BJ (cell line): ENCODE measurements around the gene INPP4A. TPM values are rescaled to one million over a fixed set of nuclear protein-coding genes. Genes with fewer than 3 reads are reported as not detected.
A peak's percentile ranks its signal among the peaks of the same experiment; 100 is the strongest.
"Not testable (repeated sequence)": the region's sequence is repeated elsewhere in the genome, so short reads cannot be mapped to it uniquely, and the experiment has no call there.

Experiments
- CTCF ChIA-PET: fragments of 350-600 bp; formaldehyde crosslinking; extraction: SDS; loops from one replicate; lab custom pipeline; 2021; ENCODE audit warnings: antibody characterized with exemption, inconsistent platforms; lab: Yijun Ruan, JAX
- POLR2A ChIA-PET: fragments of 300-600 bp; sonication (Branson Sonifier 250); formaldehyde crosslinking; extraction: SDS; loops from one replicate; lab custom pipeline; 2021; ENCODE audit warnings: antibody characterized with exemption; lab: Charles Lee
- DNase-seq: peaks from one replicate; pipeline ENCODE4 v3.0.0-alpha.2; 2011; ENCODE audit warnings: low read depth
- H3K27me3 ChIP-seq: 2 replicates; pipeline ENCODE4 v1.6.0; 2011; ENCODE audit warnings: low read length; ENCODE audit not compliant: control insufficient read depth, insufficient read depth
- H3K36me3 ChIP-seq: 2 replicates; pipeline ENCODE4 v1.5.1; 2011; ENCODE audit warnings: low read length; ENCODE audit not compliant: control insufficient read depth, insufficient read depth
- H3K4me3 ChIP-seq: 2 replicates; pipeline ENCODE4 v1.5.1; 2011; ENCODE audit warnings: low read depth, mild to moderate bottlenecking, control low read depth, low read length
- CTCF ChIP-seq: IDR thresholded peaks from 2 replicates; pipeline ENCODE4 v1.5.1; 2011; ENCODE audit warnings: low read depth, mild to moderate bottlenecking, control low read depth, inconsistent platforms, low read length, moderate library complexity; ENCODE audit not compliant: insufficient read depth
- polyA plus RNA-seq: library from polyadenylated mRNA; depleted of rRNA; stranded (reverse); fragments of >200 nt; gene quantifications from 2 replicates; pipeline ENCODE4 v1.2.3, GENCODE V29; 2011

The INPP4A gene
- polyA plus RNA-seq, 1 experiment, result 21.0 TPM

GRCh38 chr2:98404556-98405250, 40.0 kb upstream of the INPP4A start:
- Histone ChIP-seq H3K4me3 (no peak overlapping the region), H3K36me3 (no peaks in the 10 kb centered on the region), H3K27me3 (peaks cover 5% of the 10 kb centered on the region)
- ChIA-PET CTCF (interaction anchor here (2.8 kb wide), 1 partner anchor 20 kb away, joined by 6 read pairs; no protein-coding TSS in a partner anchor), POLR2A (no interaction called here)
- DNase-seq, result no peak
- no peak for TF ChIP-seq CTCF

GRCh38 chr2:98405301-98405700, 39.4 kb upstream of the INPP4A start:
- H3K27me3 ChIP-seq, result peaks cover 5% of the 10 kb centered on the region
- no peak for DNase-seq
- POLR2A ChIA-PET, result no interaction called here
- H3K36me3 ChIP-seq, result no peaks in the 10 kb centered on the region
- no peak overlapping the region for H3K4me3 ChIP-seq
- CTCF ChIA-PET, result interaction anchor here (1.4 kb wide), 1 partner anchor 11 kb away, joined by 4 read pairs; no protein-coding TSS in a partner anchor
- no peak for TF ChIP-seq CTCF

- Histone ChIP-seq H3K27me3 (peaks cover 5% of the 10 kb centered on the region), H3K4me3 (no peak overlapping the region), H3K36me3 (no peaks in the 10 kb centered on the region)
- DNase-seq, result no peak
- TF ChIP-seq CTCF, result no peak
- POLR2A ChIA-PET, result no interaction called here
- CTCF ChIA-PET, result no interaction called here
These were observed 36.5 kb upstream of the INPP4A start for GRCh38 chr2:98408155-98408554.

GRCh38 chr2:98412751-98413458, 31.8 kb upstream of the INPP4A start:
- H3K27me3 ChIP-seq, result peaks cover 1% of the 10 kb centered on the region; the same call in 1 of the 2 replicates
- peak; percentile 73 for TF ChIP-seq CTCF
- no peak overlapping the region for H3K4me3 ChIP-seq
- ChIA-PET POLR2A (no interaction called here), CTCF (interaction anchor here (0.6 to 1.9 kb wide), 8 partner anchors 8 to 425 kb away, joined by 3 to 6 read pairs (median 4); no protein-coding TSS in a partner anchor)
- peak; percentile 4 for DNase-seq
- H3K36me3 ChIP-seq, result no peaks in the 10 kb centered on the region

GRCh38 chr2:98414246-98414645, 30.4 kb upstream of the INPP4A start:
- POLR2A ChIA-PET, H3K36me3 ChIP-seq, CTCF ChIA-PET, H3K27me3 ChIP-seq, DNase-seq, H3K4me3 ChIP-seq: not testable (repeated sequence)

GRCh38 chr2:98415719-98416248, 28.9 kb upstream of the INPP4A start:
- H3K4me3 ChIP-seq, CTCF ChIA-PET, POLR2A ChIA-PET: not testable (repeated sequence)

More at GRCh38 chr2:98415719-98416248, 28.9 kb upstream of the INPP4A start:
- not testable (repeated sequence) for DNase-seq, H3K36me3 ChIP-seq, H3K27me3 ChIP-seq
